IMR-90 (cell line): ENCODE results near the gene DMRTC2. TPM values are rescaled to one million over a fixed set of nuclear protein-coding genes. Genes with fewer than 3 reads are reported as not detected.

ENCODE experiments used
- ATAC-seq: fragments of 200-7000 bp; cut with Tn5 transposase; 2 replicates; pipeline ENCODE4 v1.9.1; 2020; ENCODE audit warnings: low read depth, mild to moderate bottlenecking, moderate library complexity
- BruUV-seq: library from RNA; stranded (reverse); fragments of 400-500 nt; replicated peaks from 2 replicates; lab custom pipeline; 2021; lab: Mats Ljungman, UMichigan
- CTCF ChIA-PET: fragments of 300-600 bp; formaldehyde crosslinking; extraction: SDS; loops from one replicate; lab custom pipeline; 2021; ENCODE audit warnings: antibody characterized with exemption; lab: Yijun Ruan, JAX
- POLR2A ChIA-PET: fragments of 300-600 bp; sonication (Branson Sonifier 250); formaldehyde crosslinking; loops from one replicate; lab custom pipeline; 2022; ENCODE audit warnings: antibody characterized with exemption; ENCODE audit not compliant: unreplicated experiment; lab: Charles Lee
- DNase-seq: peaks from one replicate; pipeline ENCODE4 v3.0.0; 2013
- H2AFZ ChIP-seq: replicated peaks from 2 replicates; pipeline ENCODE3; 2013; ENCODE audit warnings: low read length, mild to moderate bottlenecking; ENCODE audit not compliant: poor library complexity
- H2AK5ac ChIP-seq: 2 replicates; pipeline ENCODE4 v1.6.1; 2013; ENCODE audit warnings: low read depth, low read length, inconsistent platforms
- H2AK9ac ChIP-seq: replicated peaks from 2 replicates; pipeline ENCODE3; 2013; ENCODE audit warnings: mild to moderate bottlenecking, low read depth, low read length, moderate library complexity; ENCODE audit not compliant: poor library complexity
- H2BK120ac ChIP-seq: 2 replicates; pipeline ENCODE4 v1.6.1; 2013; ENCODE audit warnings: low read depth, low read length, inconsistent platforms
- H2BK15ac ChIP-seq: 3 replicates; pipeline ENCODE4 v1.6.1; 2013; ENCODE audit warnings: low read depth, low read length, inconsistent platforms
- H2BK20ac ChIP-seq: 2 replicates; pipeline ENCODE4 v1.6.1; 2013; ENCODE audit warnings: low read depth, mild to moderate bottlenecking, inconsistent platforms, low read length, moderate library complexity
- H2BK5ac ChIP-seq: 2 replicates; pipeline ENCODE4 v1.6.1; 2013; ENCODE audit warnings: mild to moderate bottlenecking, low read depth, low read length, inconsistent platforms; ENCODE audit not compliant: poor library complexity, severe bottlenecking
- H3K14ac ChIP-seq: replicated peaks from 2 replicates; pipeline ENCODE4 v1.6.1; 2013; ENCODE audit warnings: low read depth, low read length, inconsistent platforms
- H3K18ac ChIP-seq: 2 replicates; pipeline ENCODE4 v1.6.1; 2013; ENCODE audit warnings: low read depth, low read length, control low read depth
- H3K23ac ChIP-seq: 2 replicates; pipeline ENCODE4 v1.6.1; 2013; ENCODE audit warnings: low read depth, low read length, inconsistent platforms
- H3K27ac ChIP-seq: 2 replicates; pipeline ENCODE4 v1.5.1; 2013; ENCODE audit warnings: mild to moderate bottlenecking, control low read depth, low read length; ENCODE audit not compliant: insufficient read depth
- H3K27me3 ChIP-seq: 2 replicates; pipeline ENCODE4 v1.6.1; 2013; ENCODE audit warnings: low read length; ENCODE audit not compliant: control insufficient read depth, insufficient read depth
- H3K36me3 ChIP-seq: 2 replicates; pipeline ENCODE4 v1.6.1; 2013; ENCODE audit warnings: low read length, mixed read lengths; ENCODE audit not compliant: control insufficient read depth, insufficient read depth
- H3K4ac ChIP-seq: 2 replicates; pipeline ENCODE4 v1.6.1; 2013; ENCODE audit warnings: low read depth, low read length, inconsistent platforms
- H3K4me1 ChIP-seq: 2 replicates; pipeline ENCODE4 v1.6.1; 2013; ENCODE audit warnings: low read length, mixed read lengths; ENCODE audit not compliant: control insufficient read depth, insufficient read depth
- H3K4me2 ChIP-seq: 2 replicates; pipeline ENCODE4 v1.6.1; 2013; ENCODE audit warnings: low read depth, mild to moderate bottlenecking, control low read depth, low read length, moderate library complexity
- H3K4me3 ChIP-seq: 2 replicates; pipeline ENCODE4 v1.5.1; 2013; ENCODE audit warnings: low read depth, mild to moderate bottlenecking, control low read depth, low read length, moderate library complexity; ENCODE audit not compliant: insufficient read depth
- H3K56ac ChIP-seq: 2 replicates; pipeline ENCODE4 v1.6.1; 2013; ENCODE audit warnings: low read length, inconsistent platforms; ENCODE audit not compliant: insufficient read depth; ENCODE audit errors: extremely low read depth
- H3K79me1 ChIP-seq, 2 experiments: 2 replicates each; pipeline ENCODE4 v1.6.1; 2013; ENCODE audit warnings: low read length in 2 of 2, inconsistent platforms in 1 of 2, low read depth in 1 of 2
- H3K9ac ChIP-seq: 2 replicates; pipeline ENCODE4 v1.6.1; 2013; ENCODE audit warnings: low read depth, low read length, control low read depth
- H3K9me1 ChIP-seq: 2 replicates; pipeline ENCODE4 v1.6.1; 2013; ENCODE audit warnings: low read length, inconsistent platforms; ENCODE audit not compliant: insufficient read depth
- H3K9me3 ChIP-seq: 2 replicates; pipeline ENCODE4 v1.6.1; 2013; ENCODE audit warnings: low read length; ENCODE audit not compliant: control insufficient read depth, insufficient read depth
- H4K20me1 ChIP-seq: 2 replicates; pipeline ENCODE4 v1.6.1; 2013; ENCODE audit warnings: low read length, inconsistent platforms; ENCODE audit not compliant: insufficient read depth
- H4K5ac ChIP-seq: 2 replicates; pipeline ENCODE4 v1.6.1; 2013; ENCODE audit warnings: mild to moderate bottlenecking, low read depth, low read length, control low read depth
- H4K8ac ChIP-seq, 2 experiments: 2 replicates each; pipeline ENCODE4 v1.6.1; 2013; ENCODE audit warnings: low read depth in 2 of 2, low read length in 2 of 2, control low read depth in 1 of 2, inconsistent platforms in 1 of 2
- H4K91ac ChIP-seq: 2 replicates; pipeline ENCODE4 v1.6.1; 2013; ENCODE audit warnings: low read depth, low read length, inconsistent platforms; ENCODE audit not compliant: insufficient read depth
- CEBPB ChIP-seq: IDR thresholded peaks from 2 replicates; pipeline ENCODE4 v1.6.1; 2012; ENCODE audit warnings: low read depth, low read length, improper control_type of control experiment
- CHD1 ChIP-seq: IDR thresholded peaks from 2 replicates; pipeline ENCODE4 v1.6.1; 2012; ENCODE audit warnings: low read depth, low read length, improper control_type of control experiment
- FOS ChIP-seq: fragments of 150-350 bp; IDR thresholded peaks from 2 replicates; pipeline ENCODE4 v1.6.1; 2016; ENCODE audit warnings: low read depth, low read length
- MAFK ChIP-seq: IDR thresholded peaks from 2 replicates; pipeline ENCODE4 v1.6.1; 2012; ENCODE audit warnings: low read depth, low read length, improper control_type of control experiment
- MAZ ChIP-seq: IDR thresholded peaks from 2 replicates; pipeline ENCODE4 v1.6.1; 2012; ENCODE audit warnings: low read depth, mild to moderate bottlenecking, low read length, improper control_type of control experiment, moderate library complexity, borderline replicate concordance
- MXI1 ChIP-seq: IDR thresholded peaks from 2 replicates; pipeline ENCODE4 v1.6.1; 2012; ENCODE audit warnings: low read depth, mild to moderate bottlenecking, low read length, moderate library complexity, borderline replicate concordance
- NFE2L2 ChIP-seq: fragments of 150-350 bp; IDR thresholded peaks from 2 replicates; pipeline ENCODE4 v1.6.1; 2016; ENCODE audit warnings: low read depth, mild to moderate bottlenecking, low read length
- POLR2A ChIP-seq: IDR thresholded peaks from 2 replicates; pipeline ENCODE4 v1.6.1; 2012; ENCODE audit warnings: mild to moderate bottlenecking, low read depth, low read length
- RAD21 ChIP-seq: IDR thresholded peaks from 2 replicates; pipeline ENCODE4 v1.6.1; 2012; ENCODE audit warnings: low read length, improper control_type of control experiment
- RCOR1 ChIP-seq: IDR thresholded peaks from 2 replicates; pipeline ENCODE4 v1.6.1; 2012; ENCODE audit warnings: mild to moderate bottlenecking, low read length, improper control_type of control experiment; ENCODE audit not compliant: insufficient replicate concordance
- RFX5 ChIP-seq: IDR thresholded peaks from 2 replicates; pipeline ENCODE4 v1.8.0; 2012; ENCODE audit warnings: low read depth, mild to moderate bottlenecking, low read length, moderate library complexity
- SMC3 ChIP-seq: fragments of 150-350 bp; IDR thresholded peaks from 2 replicates; pipeline ENCODE4 v1.6.1; 2016; ENCODE audit warnings: low read depth, mild to moderate bottlenecking, antibody characterized with exemption, low read length, moderate library complexity
- WGBS, 2 experiments: methylation state at CpG; one replicate each; pipeline versions ENCODE4 v1.1.5 to v1.1.7; 2013; ENCODE audit warnings: missing lambda C conversion rate in 2 of 2; ENCODE audit not compliant: insufficient read length in 1 of 2; ENCODE audit errors: extremely low coverage in 2 of 2; 5-methylcytosine and 5-hydroxymethylcytosine counted together
- dilution Hi-C: fragments of 300-500 bp; cut with HindIII; formaldehyde crosslinking; loops from one replicate; pipeline ENCODE4 v1.14.3; 2018; ENCODE audit warnings: low sequenced_read_pairs; ENCODE audit not compliant: unreplicated experiment
- in situ Hi-C: fragments of 300-500 bp; cut with MboI; formaldehyde crosslinking; loops from 3 replicates; pipeline ENCODE4 v1.14.3; 2019; ENCODE audit warnings: low sequenced_read_pairs, inconsistent platforms, mixed read lengths
- intact Hi-C: fragments of 100-400 bp; cut with micrococcal nuclease; formaldehyde crosslinking; loops from 2 replicates; pipeline ENCODE4 v1.10.0; 2022
- polyA plus RNA-seq, 3 experiments: library from polyadenylated mRNA; depleted of rRNA; stranded (reverse); fragments of >200 nt; gene quantifications; 2 replicates each; pipeline ENCODE4 v1.2.3, GENCODE V29; 2012; ENCODE audit warnings: low replicate concordance in 1 of 3
- total RNA-seq: library from RNA; depleted of rRNA; stranded (reverse); fragments of >200 nt; gene quantifications from 2 replicates; pipeline ENCODE4 v1.2.3, GENCODE V29; 2012
- TF ChIP-seq, protein P1 (sequence below): fragments of 150-350 bp; IDR thresholded peaks from 2 replicates; pipeline ENCODE4 v1.6.1; 2016; ENCODE audit warnings: low read depth, mild to moderate bottlenecking, low read length, moderate library complexity, borderline replicate concordance
- TF ChIP-seq, protein P2 (sequence below): conservative IDR thresholded peaks from 2 replicates; pipeline ENCODE4 v1.5.1; 2012; ENCODE audit warnings: mild to moderate bottlenecking, low read depth, low read length, improper control_type of control experiment
- TF ChIP-seq, protein P3 (sequence below): fragments of 150-350 bp; IDR thresholded peaks from 2 replicates; pipeline ENCODE4 v1.6.1; 2017; ENCODE audit warnings: mild to moderate bottlenecking, antibody characterized with exemption, low read length, low read depth

The DMRTC2 gene
- total and polyA plus RNA-seq, 2 of the 4 experiments (the other 2 are of a cell fraction) = not detected

DNA sequence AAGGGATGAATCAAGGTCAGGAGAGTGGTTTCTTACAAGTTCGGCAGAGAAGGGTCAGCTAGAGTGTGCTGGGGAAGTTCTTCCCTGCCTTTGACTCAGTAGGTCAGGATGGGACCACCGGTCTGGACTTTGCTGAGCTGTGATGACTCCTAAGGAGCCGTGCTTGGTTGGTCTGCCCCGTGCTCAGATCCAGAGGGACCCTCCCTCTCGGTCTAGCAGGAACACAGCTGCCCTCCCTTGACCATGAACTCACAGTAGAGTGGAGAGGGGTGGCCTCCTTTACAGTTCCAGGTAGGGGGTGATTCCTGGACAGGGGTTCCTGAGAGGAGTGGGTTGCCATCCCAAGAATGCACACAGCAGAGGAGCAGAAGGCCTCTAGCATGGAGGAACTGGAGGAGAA lies 19.5 kb downstream of the DMRTC2 start:
- no peak overlapping the region for H2BK15ac ChIP-seq
- H3K79me1 ChIP-seq = peaks cover 26 to 77% of the 10 kb centered on the region in 2 experiments
- no TSS peak for BruUV-seq
- no peak overlapping the region for H2AK9ac ChIP-seq
- no peak overlapping the region for H3K27ac ChIP-seq
- no peak overlapping the region for H2BK20ac ChIP-seq
- no peak overlapping the region for H4K8ac ChIP-seq
- H2BK120ac ChIP-seq = no peak overlapping the region
- dilution Hi-C loops = no loop called here
- peaks cover 86% of the 10 kb centered on the region for H4K20me1 ChIP-seq
- peak overlapping the region; percentile 45; the same call in 1 of the 2 replicates for H3K23ac ChIP-seq
- H3K56ac ChIP-seq = no peak overlapping the region
- no peaks in the 10 kb centered on the region for H3K9me3 ChIP-seq
- TF ChIP-seq RCOR1 (no peak), RAD21 (no peak), FOS (no peak), CEBPB (no peak), NFE2L2 (no peak), MAZ (no peak), SMC3 (no peak), MAFK (no peak), CHD1 (no peak), RFX5 (no peak), MXI1 (no peak), POLR2A (no peak)
- TF ChIP-seq, protein P1, sequence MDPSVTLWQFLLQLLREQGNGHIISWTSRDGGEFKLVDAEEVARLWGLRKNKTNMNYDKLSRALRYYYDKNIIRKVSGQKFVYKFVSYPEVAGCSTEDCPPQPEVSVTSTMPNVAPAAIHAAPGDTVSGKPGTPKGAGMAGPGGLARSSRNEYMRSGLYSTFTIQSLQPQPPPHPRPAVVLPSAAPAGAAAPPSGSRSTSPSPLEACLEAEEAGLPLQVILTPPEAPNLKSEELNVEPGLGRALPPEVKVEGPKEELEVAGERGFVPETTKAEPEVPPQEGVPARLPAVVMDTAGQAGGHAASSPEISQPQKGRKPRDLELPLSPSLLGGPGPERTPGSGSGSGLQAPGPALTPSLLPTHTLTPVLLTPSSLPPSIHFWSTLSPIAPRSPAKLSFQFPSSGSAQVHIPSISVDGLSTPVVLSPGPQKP = no peak
- TF ChIP-seq, protein P2, sequence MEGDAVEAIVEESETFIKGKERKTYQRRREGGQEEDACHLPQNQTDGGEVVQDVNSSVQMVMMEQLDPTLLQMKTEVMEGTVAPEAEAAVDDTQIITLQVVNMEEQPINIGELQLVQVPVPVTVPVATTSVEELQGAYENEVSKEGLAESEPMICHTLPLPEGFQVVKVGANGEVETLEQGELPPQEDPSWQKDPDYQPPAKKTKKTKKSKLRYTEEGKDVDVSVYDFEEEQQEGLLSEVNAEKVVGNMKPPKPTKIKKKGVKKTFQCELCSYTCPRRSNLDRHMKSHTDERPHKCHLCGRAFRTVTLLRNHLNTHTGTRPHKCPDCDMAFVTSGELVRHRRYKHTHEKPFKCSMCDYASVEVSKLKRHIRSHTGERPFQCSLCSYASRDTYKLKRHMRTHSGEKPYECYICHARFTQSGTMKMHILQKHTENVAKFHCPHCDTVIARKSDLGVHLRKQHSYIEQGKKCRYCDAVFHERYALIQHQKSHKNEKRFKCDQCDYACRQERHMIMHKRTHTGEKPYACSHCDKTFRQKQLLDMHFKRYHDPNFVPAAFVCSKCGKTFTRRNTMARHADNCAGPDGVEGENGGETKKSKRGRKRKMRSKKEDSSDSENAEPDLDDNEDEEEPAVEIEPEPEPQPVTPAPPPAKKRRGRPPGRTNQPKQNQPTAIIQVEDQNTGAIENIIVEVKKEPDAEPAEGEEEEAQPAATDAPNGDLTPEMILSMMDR = no peak
- TF ChIP-seq, protein P3, sequence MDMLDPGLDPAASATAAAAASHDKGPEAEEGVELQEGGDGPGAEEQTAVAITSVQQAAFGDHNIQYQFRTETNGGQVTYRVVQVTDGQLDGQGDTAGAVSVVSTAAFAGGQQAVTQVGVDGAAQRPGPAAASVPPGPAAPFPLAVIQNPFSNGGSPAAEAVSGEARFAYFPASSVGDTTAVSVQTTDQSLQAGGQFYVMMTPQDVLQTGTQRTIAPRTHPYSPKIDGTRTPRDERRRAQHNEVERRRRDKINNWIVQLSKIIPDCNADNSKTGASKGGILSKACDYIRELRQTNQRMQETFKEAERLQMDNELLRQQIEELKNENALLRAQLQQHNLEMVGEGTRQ = no peak
- H2BK5ac ChIP-seq = no peak overlapping the region
- peaks cover 71% of the 10 kb centered on the region for H3K36me3 ChIP-seq
- no peak overlapping the region for H4K91ac ChIP-seq
- H3K4ac ChIP-seq = no peak overlapping the region
- no peak overlapping the region for H2AFZ ChIP-seq
- no peak overlapping the region for H4K5ac ChIP-seq
- in situ Hi-C loops = no loop called here
- no peak overlapping the region for H2AK5ac ChIP-seq
- intact Hi-C loops = no loop called here
- peaks cover 14% of the 10 kb centered on the region for H3K4me1 ChIP-seq
- H3K18ac ChIP-seq = no peak overlapping the region
- no peak overlapping the region for H3K4me2 ChIP-seq
- peaks cover 24% of the 10 kb centered on the region for H3K9me1 ChIP-seq
- no peak overlapping the region for H3K14ac ChIP-seq
- whole genome bisulfite sequencing, 2 experiments = 100% methylated on average over 2 of the region's 5 CpGs; no CpG with 5 or more reads in 1 of the 2 experiments
- H3K9ac ChIP-seq = no peak overlapping the region
- ChIA-PET CTCF (interaction anchor here (1.1 kb wide), 1 partner anchor 9 kb away, joined by 6 read pairs; no protein-coding TSS in a partner anchor), POLR2A (no interaction called here)
- H3K27me3 ChIP-seq = no peaks in the 10 kb centered on the region
- DNase-seq (no peak), ATAC-seq (no peak)
- H3K4me3 ChIP-seq = no peak overlapping the region
